K562 (cell line): ENCODE data around the gene DROSHA.

Source experiments
- BRF2 ChIP-seq: IDR thresholded peaks from 3 replicates; pipeline ENCODE4 v1.6.1; 2011; ENCODE audit warnings: borderline replicate concordance, mild to moderate bottlenecking; ENCODE audit not compliant: insufficient read length, insufficient read depth
- CEBPB ChIP-seq: fragments of 450-650 bp; IDR thresholded peaks from 2 replicates; pipeline ENCODE4 v1.6.1; 2016; ENCODE audit warnings: missing genetic modification characterization, missing compliant biosample characterization
- CTCF ChIP-seq, 3 experiments: IDR thresholded peaks in 2 of 3; conservative IDR thresholded peaks in 1 of 3; 2 replicates each; pipeline ENCODE4 v1.5.1; 2011 to 2012; ENCODE audit warnings: low read length in 3 of 3, mild to moderate bottlenecking in 3 of 3, control low read depth in 2 of 3, improper control_type of control experiment in 1 of 3, inconsistent platforms in 1 of 3, low read depth in 1 of 3, mixed read lengths in 1 of 3, moderate library complexity in 1 of 3; ENCODE audit not compliant: insufficient read depth in 2 of 3
- EZH2 ChIP-seq: IDR thresholded peaks from 2 replicates; pipeline ENCODE4 v1.6.1; 2012; ENCODE audit warnings: low read depth, mild to moderate bottlenecking, inconsistent platforms, low read length, borderline replicate concordance
- FOS ChIP-seq: IDR thresholded peaks from 3 replicates; pipeline ENCODE4 v1.6.1; 2011; ENCODE audit not compliant: insufficient read length; ENCODE audit errors: extremely low read depth
- KLF6 ChIP-seq: fragments of 250-450 bp; sonication (Bioruptor Pico); IDR thresholded peaks from 2 replicates; pipeline ENCODE4 v1.4.0; 2020; ENCODE audit warnings: mild to moderate bottlenecking, moderate library complexity, borderline replicate concordance
- TAF1 ChIP-seq: IDR thresholded peaks from 2 replicates; pipeline ENCODE4 v1.6.1; 2011; ENCODE audit warnings: mild to moderate bottlenecking, low read length, moderate library complexity; ENCODE audit not compliant: insufficient read depth, control insufficient read depth, severe bottlenecking; ENCODE audit errors: extremely low read depth
- TEAD4 ChIP-seq, 2 experiments: sonication (generic) in 1 of 2; formaldehyde crosslinking in 1 of 2; IDR thresholded peaks; 2 replicates each; pipeline versions ENCODE4 v1.6.1 to v1.8.0; 2012 to 2022; ENCODE audit warnings: borderline replicate concordance in 1 of 2, inconsistent platforms in 1 of 2, low read length in 1 of 2, mild to moderate bottlenecking in 1 of 2, missing genetic modification reagents in 1 of 2
- ZFX ChIP-seq: sonication (generic); formaldehyde crosslinking; IDR thresholded peaks from 2 replicates; pipeline ENCODE4 v1.8.0; 2022; ENCODE audit warnings: mild to moderate bottlenecking, missing genetic modification reagents, moderate library complexity
- ZNF121 ChIP-seq: sonication (generic); formaldehyde crosslinking; conservative IDR thresholded peaks from 2 replicates; pipeline ENCODE4 v1.8.0; 2022; ENCODE audit warnings: missing genetic modification reagents

GRCh38 chr5:31569068-31569467 lies 37.2 kb upstream of the DROSHA start:
- no peak for TF ChIP-seq TEAD4 (IDR thresholded peaks at IDR 0.05; ENCODE audit: low read length)
- TF ChIP-seq TEAD4 (CRISPR knock-in tag; IDR thresholded peaks at IDR 0.05; ENCODE audit: borderline replicate concordance), result no peak
- no peak for TF ChIP-seq BRF2
- no peak for TF ChIP-seq EZH2
- TF ChIP-seq KLF6 (CRISPR knock-in tag), result no peak
- TF ChIP-seq CEBPB (tag), result no peak
- TF ChIP-seq FOS, result no peak
- no peak for TF ChIP-seq TAF1
- TF ChIP-seq ZFX (CRISPR knock-in tag), result no peak
- TF ChIP-seq ZNF121 (CRISPR knock-in tag), result no peak
- TF ChIP-seq CTCF (IDR thresholded peaks at IDR 0.05 in 2 of 3, conservative IDR thresholded peaks at IDR 0.05 in 1 of 3; ENCODE audit: insufficient read depth in 2 of 3, low read depth in 1 of 3, low read length in 3 of 3), result no peak
